Testis (tissue), 2 donors: ENCODE results near the gene OR10G3.

Source experiments
- POLR2A ChIP-seq: fragments of 450-650 bp; IDR thresholded peaks from one replicate; pipeline ENCODE4 v1.6.1; 2017; ENCODE audit warnings: antibody characterized with exemption, mild to moderate bottlenecking, moderate library complexity
- TF ChIP-seq, protein P1 (sequence below), 3 experiments: fragments of 450-650 bp in 2 of 3; fragments of 200-600 bp in 1 of 3; sonication (generic) in 1 of 3; IDR thresholded peaks; one replicate each; pipeline ENCODE4 v1.5.1; 2016 to 2019; ENCODE audit warnings: antibody characterized with exemption in 3 of 3, mild to moderate bottlenecking in 2 of 3, moderate library complexity in 1 of 3

DNA sequence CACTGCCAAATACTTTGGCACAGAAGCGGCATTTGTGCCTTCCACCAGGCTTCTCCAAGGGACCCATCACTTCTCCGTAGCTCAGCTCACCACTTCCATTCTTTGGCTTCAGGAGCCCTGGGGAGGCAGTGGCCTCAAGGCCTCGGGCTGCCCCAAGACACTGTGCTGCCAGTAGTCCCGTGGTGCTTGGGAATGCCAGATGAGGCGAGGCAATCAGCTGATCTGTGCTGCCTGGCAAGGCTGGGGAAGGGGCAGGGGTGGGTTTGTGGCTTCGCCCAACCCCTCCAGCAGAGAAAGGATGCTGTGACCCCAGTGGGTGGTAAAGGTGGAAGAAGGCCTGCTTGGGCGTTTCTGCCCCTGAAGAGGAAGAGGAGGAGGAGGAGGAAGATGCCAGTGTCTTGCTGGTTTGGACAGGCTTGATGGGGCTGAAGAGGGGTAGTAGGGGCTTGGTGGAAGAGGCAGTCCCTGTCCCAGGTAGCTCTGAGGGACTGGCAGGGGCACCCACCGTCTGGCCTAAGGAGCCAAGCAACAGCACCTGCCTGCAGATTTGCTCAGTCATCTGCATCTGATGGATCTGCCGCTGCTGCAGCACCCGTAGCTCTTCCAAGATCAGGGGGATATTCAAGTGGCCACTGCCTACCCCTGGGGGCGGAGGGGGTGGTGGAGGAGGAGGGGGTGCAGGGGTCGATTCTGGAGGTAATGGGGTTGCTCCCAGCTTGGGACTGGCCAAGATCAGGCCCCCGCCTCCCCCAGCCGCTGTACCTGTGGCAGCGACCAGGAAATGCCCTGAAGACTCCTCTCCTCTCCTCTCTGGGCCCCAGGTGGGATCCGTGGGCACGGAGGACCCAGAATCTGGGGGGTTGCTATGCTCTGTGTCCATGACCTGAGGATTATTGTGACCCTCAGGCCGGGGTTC, 55.0 kb downstream of the OR10G3 start:
- no peak for TF ChIP-seq POLR2A
- TF ChIP-seq, protein P1, sequence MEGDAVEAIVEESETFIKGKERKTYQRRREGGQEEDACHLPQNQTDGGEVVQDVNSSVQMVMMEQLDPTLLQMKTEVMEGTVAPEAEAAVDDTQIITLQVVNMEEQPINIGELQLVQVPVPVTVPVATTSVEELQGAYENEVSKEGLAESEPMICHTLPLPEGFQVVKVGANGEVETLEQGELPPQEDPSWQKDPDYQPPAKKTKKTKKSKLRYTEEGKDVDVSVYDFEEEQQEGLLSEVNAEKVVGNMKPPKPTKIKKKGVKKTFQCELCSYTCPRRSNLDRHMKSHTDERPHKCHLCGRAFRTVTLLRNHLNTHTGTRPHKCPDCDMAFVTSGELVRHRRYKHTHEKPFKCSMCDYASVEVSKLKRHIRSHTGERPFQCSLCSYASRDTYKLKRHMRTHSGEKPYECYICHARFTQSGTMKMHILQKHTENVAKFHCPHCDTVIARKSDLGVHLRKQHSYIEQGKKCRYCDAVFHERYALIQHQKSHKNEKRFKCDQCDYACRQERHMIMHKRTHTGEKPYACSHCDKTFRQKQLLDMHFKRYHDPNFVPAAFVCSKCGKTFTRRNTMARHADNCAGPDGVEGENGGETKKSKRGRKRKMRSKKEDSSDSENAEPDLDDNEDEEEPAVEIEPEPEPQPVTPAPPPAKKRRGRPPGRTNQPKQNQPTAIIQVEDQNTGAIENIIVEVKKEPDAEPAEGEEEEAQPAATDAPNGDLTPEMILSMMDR (IDR thresholded peaks at IDR 0.05) = no peak
